ENCODE measurements around the gene ALAD.

The ALAD gene

GRCh38 chr9:113410207-113410864 lies 9.3 kb upstream of the ALAD start, which contains the start of the genes C9orf43 and POLE3:
Gene C9orf43, plus strand, starts transcription at chr9:113410747. Its CDS starts 2,747 bp downstream, at chr9:113413494.
Gene POLE3, minus strand, starts transcription at chr9:113410675. Its CDS starts 382 bp downstream, at chr9:113410293.
- peak; percentile 97 for ATAC-seq

GRCh38 chr9:113409883-113410206 lies 8.8 kb upstream of the ALAD start:
- TF ChIP-seq TCF4 (CRISPR knock-in tag; IDR thresholded peaks at IDR 0.05; ENCODE audit: borderline replicate concordance), result no peak
- TF ChIP-seq ISL1 (CRISPR knock-in tag; IDR thresholded peaks at IDR 0.05), result no peak
- no peak for TF ChIP-seq TSHZ2 (CRISPR knock-in tag; IDR thresholded peaks at IDR 0.05)
- no peak for TF ChIP-seq ZNF565 (CRISPR knock-in tag; conservative IDR thresholded peaks at IDR 0.05; ENCODE audit: low read depth)
- no peak for TF ChIP-seq ZFP3 (CRISPR knock-in tag; IDR thresholded peaks at IDR 0.05)
- no peak for TF ChIP-seq ZFP30 (CRISPR knock-in tag; IDR thresholded peaks at IDR 0.05)
- TF ChIP-seq RARB (CRISPR knock-in tag; IDR thresholded peaks at IDR 0.05), result no peak
- no peak for TF ChIP-seq TOX (CRISPR knock-in tag; IDR thresholded peaks at IDR 0.05; ENCODE audit: borderline replicate concordance)
- no peak for TF ChIP-seq BACH2 (CRISPR knock-in tag; IDR thresholded peaks at IDR 0.05; ENCODE audit: borderline replicate concordance)
- TF ChIP-seq CSDC2 (CRISPR knock-in tag; IDR thresholded peaks at IDR 0.05), result no peak
- no peak for TF ChIP-seq ZNF70 (CRISPR knock-in tag; IDR thresholded peaks at IDR 0.05)
- TF ChIP-seq CREB5 (CRISPR knock-in tag; IDR thresholded peaks at IDR 0.05; ENCODE audit: low read depth), result no peak
- no peak for TF ChIP-seq POU6F1 (CRISPR knock-in tag; IDR thresholded peaks at IDR 0.05; ENCODE audit: borderline replicate concordance, low read depth)
- TF ChIP-seq ESRRG (CRISPR knock-in tag; IDR thresholded peaks at IDR 0.05), result no peak
- TF ChIP-seq CSRNP3 (CRISPR knock-in tag; IDR thresholded peaks at IDR 0.05), result no peak
- TF ChIP-seq GLIS3 (CRISPR knock-in tag; IDR thresholded peaks at IDR 0.05), result no peak
- peak; percentile 12 for ATAC-seq

More at GRCh38 chr9:113410207-113410864, 9.3 kb upstream of the ALAD start, which contains the start of the genes C9orf43 and POLE3:
- TF ChIP-seq ZNF565 (CRISPR knock-in tag; conservative IDR thresholded peaks at IDR 0.05; ENCODE audit: low read depth) (no peak), SNAI2 (CRISPR knock-in tag; IDR thresholded peaks at IDR 0.05) (no peak), RARB (CRISPR knock-in tag; IDR thresholded peaks at IDR 0.05) (no peak), ZC3H10 (CRISPR knock-in tag; IDR thresholded peaks at IDR 0.05) (no peak), CSDC2 (CRISPR knock-in tag; IDR thresholded peaks at IDR 0.05) (no peak), BACH2 (CRISPR knock-in tag; IDR thresholded peaks at IDR 0.05; ENCODE audit: borderline replicate concordance) (no peak), POU6F1 (CRISPR knock-in tag; IDR thresholded peaks at IDR 0.05; ENCODE audit: borderline replicate concordance, low read depth) (no peak), GLIS3 (CRISPR knock-in tag; IDR thresholded peaks at IDR 0.05) (no peak), ZFP30 (CRISPR knock-in tag; IDR thresholded peaks at IDR 0.05) (no peak), ZNF8 (CRISPR knock-in tag; IDR thresholded peaks at IDR 0.05) (no peak), TCF4 (CRISPR knock-in tag; IDR thresholded peaks at IDR 0.05; ENCODE audit: borderline replicate concordance) (no peak), ARNTL (CRISPR knock-in tag; IDR thresholded peaks at IDR 0.05; ENCODE audit: borderline replicate concordance, low read depth) (no peak)

GRCh38 chr9:113409481-113409880 lies 8.4 kb upstream of the ALAD start:
- no peak for ATAC-seq

More at GRCh38 chr9:113409481-113409880, 8.4 kb upstream of the ALAD start:
- TF ChIP-seq TOX (CRISPR knock-in tag; IDR thresholded peaks at IDR 0.05; ENCODE audit: borderline replicate concordance) (no peak), RARB (CRISPR knock-in tag; IDR thresholded peaks at IDR 0.05) (no peak), PATZ1 (CRISPR knock-in tag; IDR thresholded peaks at IDR 0.05; ENCODE audit: borderline replicate concordance) (no peak), ZFP3 (CRISPR knock-in tag; IDR thresholded peaks at IDR 0.05) (no peak), ZNF70 (CRISPR knock-in tag; IDR thresholded peaks at IDR 0.05) (no peak), ZC3H10 (CRISPR knock-in tag; IDR thresholded peaks at IDR 0.05) (no peak), POU6F1 (CRISPR knock-in tag; IDR thresholded peaks at IDR 0.05; ENCODE audit: borderline replicate concordance, low read depth) (no peak)

Measured in SK-N-SH treated with all-trans-retinoic acid at 6 μM for 48 hours (cell line).